Erythroblast (primary cell): Measurements from ENCODE around the gene NDUFA11.
A peak's percentile ranks its signal among the peaks of the same experiment; 100 is the strongest.

Experiments used
- DNase-seq, 2 experiments: peaks; one replicate each; lab custom pipeline; 2025; lab: John Stamatoyannopoulos, UW
- GATA1 ChIP-seq: IDR thresholded peaks from 2 replicates; pipeline ENCODE4 v1.6.1; 2011; ENCODE audit warnings: low read depth, mild to moderate bottlenecking, control low read depth, low read length, moderate library complexity
- POLR2A ChIP-seq: IDR thresholded peaks from 2 replicates; pipeline ENCODE4 v1.6.1; 2011; ENCODE audit warnings: mild to moderate bottlenecking, low read length

The NDUFA11 gene

GRCh38 chr19:5908773-5909442 is 5.3 kb upstream of the NDUFA11 start:
- TF ChIP-seq POLR2A (no peak), GATA1 (no peak)
- DNase-seq = no peak

GRCh38 chr19:5907241-5907640 is 3.7 kb upstream of the NDUFA11 start:
- no peak for TF ChIP-seq GATA1
- no peak for TF ChIP-seq POLR2A
- no peak for DNase-seq

GRCh38 chr19:5905114-5905778 is 1.7 kb upstream of the NDUFA11 start:
- DNase-seq = no peak
- TF ChIP-seq GATA1 = no peak

GRCh38 chr19:5904352-5905113 is 943 bp upstream of the NDUFA11 start, which contains the start of gene VMAC:
TSS of gene VMAC (plus strand) at chr19:5904872. CDS start at chr19:5904891, 19 bp downstream.
- TF ChIP-seq GATA1 = no peak
- TF ChIP-seq POLR2A = no peak
- peak; percentile 100 for DNase-seq

GRCh38 chr19:5903056-5903623 is 450 bp downstream of the NDUFA11 start:
- TF ChIP-seq POLR2A (no peak), GATA1 (no peak)
- peak; percentile 73 to 79 for DNase-seq

- TF ChIP-seq GATA1 = no peak
- TF ChIP-seq POLR2A = no peak
- DNase-seq = no peak
These were observed 2.6 kb downstream of the NDUFA11 start for GRCh38 chr19:5900976-5901375.

DNA sequence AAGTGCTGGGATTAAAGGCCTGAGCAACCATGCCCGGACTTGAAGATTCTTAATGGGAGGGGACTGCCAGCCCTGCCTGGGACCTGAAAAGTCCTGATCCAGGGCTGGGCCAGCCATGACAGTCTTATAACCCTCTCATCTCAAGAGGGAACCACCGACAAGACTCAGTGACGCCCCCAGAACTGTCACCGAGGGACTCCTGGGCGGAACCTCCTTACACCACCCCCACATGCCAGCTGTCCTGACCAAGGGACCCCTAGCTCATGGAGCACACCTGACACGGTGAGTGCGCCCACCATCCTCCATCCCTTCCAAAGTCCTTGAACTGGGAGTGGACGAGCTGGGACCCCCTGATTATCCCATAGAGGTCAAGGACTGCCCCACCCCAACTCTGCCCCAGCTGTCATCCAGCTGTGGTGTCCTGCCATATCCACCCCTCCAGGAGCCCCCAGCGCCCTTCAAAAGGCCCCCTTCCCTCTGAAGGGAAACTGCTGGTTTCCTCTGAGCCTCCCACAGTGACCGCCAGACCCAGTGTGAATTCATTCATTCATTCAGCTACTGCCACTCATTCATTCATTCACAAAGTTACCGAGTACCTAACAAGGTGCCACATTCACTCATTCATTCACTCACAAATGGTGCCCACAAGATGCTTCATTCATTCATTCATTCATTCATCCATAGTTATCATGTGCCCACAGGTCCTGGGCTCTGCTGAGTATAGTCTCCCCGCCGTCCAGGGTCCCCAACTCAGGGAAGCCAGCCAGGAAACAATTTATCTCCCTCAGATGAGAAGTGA is 3.7 kb downstream of the NDUFA11 start:
- TF ChIP-seq GATA1 (no peak), POLR2A (no peak)
- no peak for DNase-seq

DNA sequence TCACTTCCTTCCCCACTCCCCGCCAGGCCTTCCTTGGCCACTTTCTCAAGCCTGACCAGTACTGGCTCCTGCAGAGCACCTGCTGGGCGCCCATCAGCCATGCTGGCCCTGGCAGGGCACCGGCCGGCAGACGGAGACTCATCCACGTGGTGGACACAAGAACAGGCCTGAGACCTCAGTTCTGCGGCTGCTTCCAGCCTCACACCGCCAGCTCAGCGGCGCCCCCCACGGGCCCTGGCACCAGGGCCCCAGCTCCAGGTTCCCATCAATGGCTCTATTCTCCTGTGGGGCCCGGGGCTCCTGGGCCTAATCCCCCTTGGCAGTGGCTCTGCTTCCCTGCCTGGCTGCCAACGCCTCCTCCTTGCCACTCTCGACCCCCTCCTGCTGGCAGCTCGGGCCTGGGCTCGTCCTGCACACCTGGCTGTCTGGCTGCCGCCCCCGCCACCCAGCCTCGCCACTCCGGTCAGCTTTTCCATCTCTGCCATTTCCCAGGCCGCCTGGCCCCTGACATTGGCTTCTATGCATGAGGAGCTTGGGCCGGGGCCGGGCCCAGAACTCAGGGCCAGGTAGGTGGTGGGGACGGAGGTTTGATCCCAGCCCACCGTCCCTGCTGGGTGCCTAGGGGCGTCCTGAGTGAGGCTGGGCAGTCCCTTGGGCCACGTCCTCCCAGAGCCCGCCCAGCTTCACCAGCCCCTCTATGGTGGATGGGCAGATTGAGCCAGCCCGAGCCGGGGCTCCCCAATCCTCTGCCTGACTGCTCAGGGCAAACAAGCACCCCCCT is 6.2 kb downstream of the NDUFA11 start:
- TF ChIP-seq GATA1 (no peak), POLR2A (no peak)
- DNase-seq = no peak

- no peak for DNase-seq
- no peak for TF ChIP-seq POLR2A
- TF ChIP-seq GATA1 = no peak
These were observed 7.1 kb downstream of the NDUFA11 start for GRCh38 chr19:5896365-5897076.

DNA sequence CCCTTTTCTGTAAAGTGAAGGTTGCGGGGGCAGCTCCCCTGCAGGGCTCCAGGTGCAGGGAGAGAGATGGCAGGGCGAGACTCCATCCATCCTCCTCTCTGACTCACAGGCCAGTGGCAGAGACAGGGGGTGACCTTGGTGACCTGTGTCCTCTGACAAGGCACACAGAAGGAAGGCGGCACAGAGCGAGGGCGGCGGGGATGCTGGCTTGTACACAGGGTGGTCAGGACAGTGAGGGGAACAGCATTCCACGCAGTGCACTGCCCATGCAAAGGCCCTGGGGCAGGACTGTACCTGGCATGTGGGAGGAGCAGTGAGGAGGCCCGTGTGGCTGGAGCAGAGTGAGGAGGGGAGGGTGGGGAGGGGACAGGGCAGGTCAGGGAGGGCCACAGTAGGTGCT is 7.7 kb downstream of the NDUFA11 start:
- DNase-seq = no peak
- TF ChIP-seq GATA1 = no peak
- TF ChIP-seq POLR2A = no peak

- no peak for TF ChIP-seq GATA1
- TF ChIP-seq POLR2A = no peak
- no peak for DNase-seq
These were observed 8.2 kb downstream of the NDUFA11 start for GRCh38 chr19:5895409-5895808.

DNA sequence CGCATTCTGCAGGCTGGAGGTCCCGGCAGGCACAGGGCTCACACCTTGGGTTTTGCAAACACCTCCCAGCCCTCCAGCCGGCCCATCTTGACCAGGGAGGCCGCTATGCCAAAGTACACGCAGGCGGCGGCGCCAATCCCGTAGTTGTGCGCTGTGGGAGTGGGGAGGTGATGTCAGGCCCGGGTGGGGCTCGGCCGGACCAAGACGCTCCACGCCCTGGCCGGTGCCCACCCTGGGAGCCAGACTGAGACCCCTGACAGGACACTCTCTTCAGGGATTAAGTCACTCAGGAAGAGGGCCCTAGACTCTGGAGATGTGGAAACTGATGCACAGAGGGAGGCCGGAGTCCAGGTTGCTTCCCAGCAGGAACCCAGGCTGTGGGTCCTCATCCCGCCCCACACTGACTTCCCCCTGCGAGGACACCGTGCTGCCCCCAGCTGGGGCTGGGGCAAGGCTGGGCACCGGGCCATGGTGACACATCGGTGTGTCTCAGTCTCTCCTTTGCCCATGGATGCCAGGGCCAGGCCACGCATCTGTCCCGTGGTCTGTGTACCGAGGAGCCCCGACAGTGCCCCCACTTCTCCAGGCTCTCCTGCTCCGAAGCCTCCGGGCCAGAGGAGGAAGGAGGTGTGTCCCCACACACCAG is 8.8 kb downstream of the NDUFA11 start:
- no peak for DNase-seq
- TF ChIP-seq GATA1 = no peak
- TF ChIP-seq POLR2A = no peak
